Activated T-cell treated with anti-CD3 and anti-CD28 coated beads, Interleukin-2, amount 50 U/mL, for 72 hours (primary cell): ENCODE measurements around the gene SLC40A1. TPM values are rescaled to one million over a fixed set of nuclear protein-coding genes. Genes with fewer than 3 reads are reported as not detected.

Experiments used
- ATAC-seq, 2 donors: fragments of 150-1000 bp; cut with Tn5 transposase; replicated peaks in 1 of 2; 2 replicates each; pipeline ENCODE4 v1.10.0; 2021; ENCODE audit warnings: moderate library complexity in 2 of 2, mild to moderate bottlenecking in 1 of 2
- DNase-seq, 2 donors: peaks; one replicate each; pipeline ENCODE4 v3.0.0; 2021 to 2022; ENCODE audit warnings: mixed read lengths in 1 of 2
- H3K27ac Mint-ChIP-seq: one replicate; pipeline ENCODE4 v1.8.0; 2022; ENCODE audit warnings: mild to moderate bottlenecking, moderate library complexity, mixed read lengths
- H3K27me3 Mint-ChIP-seq: one replicate; pipeline ENCODE4 v1.8.0; 2022; ENCODE audit warnings: low read depth, mixed read lengths
- H3K36me3 Mint-ChIP-seq, 2 donors: one replicate each; pipeline ENCODE4 v1.8.0; 2022; ENCODE audit warnings: mixed read lengths in 2 of 2, mild to moderate bottlenecking in 1 of 2; ENCODE audit not compliant: insufficient read depth in 2 of 2
- H3K4me1 Mint-ChIP-seq: one replicate; pipeline ENCODE4 v1.8.0; 2022; ENCODE audit warnings: low read depth, mixed read lengths
- H3K4me3 Mint-ChIP-seq, 2 donors: one replicate each; pipeline ENCODE4 v1.8.0; 2022; ENCODE audit warnings: mild to moderate bottlenecking in 2 of 2, mixed read lengths in 2 of 2, moderate library complexity in 2 of 2
- H3K9me3 Mint-ChIP-seq, 2 donors: one replicate each; pipeline ENCODE4 v1.8.0; 2022; ENCODE audit warnings: mixed read lengths in 2 of 2
- total RNA-seq, 2 donors: library from RNA; stranded (reverse); gene quantifications; one replicate each; pipeline ENCODE4 v1.2.3, GENCODE V29; 2022

The SLC40A1 gene
- total RNA-seq, 2 donors from 2014 or later, result 4.5 to 5.0 TPM

DNA sequence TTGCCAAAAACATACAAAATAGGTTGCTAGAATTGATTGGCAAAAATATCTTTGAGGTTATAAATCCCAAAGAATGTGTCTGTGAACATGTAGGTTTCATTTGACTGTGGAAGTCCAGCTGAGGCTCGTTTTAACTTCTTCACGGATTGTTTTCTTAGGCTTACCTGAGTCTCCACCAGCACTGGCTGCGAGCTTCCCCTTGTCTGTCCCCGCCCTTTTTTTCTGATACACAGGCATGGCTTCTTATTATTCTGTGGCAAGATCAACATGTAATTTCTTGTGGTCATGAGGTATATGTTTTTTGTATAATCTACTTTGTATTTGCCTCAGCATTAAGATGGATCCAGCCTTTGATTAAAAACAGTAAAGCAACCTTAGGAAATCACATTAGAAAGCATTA lies 7.2 kb upstream of the SLC40A1 start:
- Mint-ChIP-seq H3K9me3 (no peaks in the 10 kb centered on the region), H3K36me3 (no peaks in the 10 kb centered on the region), H3K4me3 (no peak overlapping the region), H3K4me1 (peaks cover 10% of the 10 kb centered on the region), H3K27me3 (peaks cover 9% of the 10 kb centered on the region), H3K27ac (no peak overlapping the region)
- DNase-seq (no peak), ATAC-seq (no peak)

DNA sequence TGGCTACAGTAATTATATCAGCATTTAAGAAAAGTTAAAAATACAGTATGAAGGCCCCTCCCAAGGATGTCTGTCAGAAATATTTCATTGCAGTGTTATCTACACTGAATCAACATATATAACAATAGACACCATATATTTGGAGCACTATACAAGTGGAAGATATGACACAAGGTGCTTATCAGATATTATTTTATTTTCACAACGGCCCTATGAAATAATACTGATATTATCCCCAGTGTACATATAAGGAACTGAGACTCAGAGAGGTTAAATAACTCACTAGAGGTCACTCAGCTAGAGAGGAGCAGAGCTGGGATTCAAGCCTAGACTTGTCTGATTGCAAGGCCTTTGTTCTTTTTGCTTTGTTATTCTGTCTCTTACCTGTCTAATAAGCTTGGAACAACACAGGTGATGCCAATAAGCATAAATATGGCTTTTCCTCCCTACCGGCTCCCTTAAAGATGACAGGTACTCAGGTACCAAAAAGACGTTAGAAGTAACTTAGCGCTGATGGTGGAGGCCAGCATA lies 4.7 kb upstream of the SLC40A1 start:
- Mint-ChIP-seq H3K4me3 (no peak overlapping the region), H3K9me3 (no peaks in the 10 kb centered on the region), H3K36me3 (peaks cover 0 to 1% of the 10 kb centered on the region in 2 donors), H3K27me3 (peaks cover 23% of the 10 kb centered on the region), H3K4me1 (peaks cover 14% of the 10 kb centered on the region), H3K27ac (no peak overlapping the region)
- no peak for DNase-seq
- ATAC-seq, result no peak

GRCh38 chr2:189584686-189585085 lies 4.1 kb upstream of the SLC40A1 start:
- peaks cover 3% of the 10 kb centered on the region in 2 donors for H3K36me3 Mint-ChIP-seq
- no peak overlapping the region for H3K27ac Mint-ChIP-seq
- H3K4me1 Mint-ChIP-seq, result peaks cover 20% of the 10 kb centered on the region
- H3K27me3 Mint-ChIP-seq, result peaks cover 23% of the 10 kb centered on the region
- H3K9me3 Mint-ChIP-seq, result peaks cover 0 to 2% of the 10 kb centered on the region in 2 donors
- DNase-seq (no peak), ATAC-seq (no peak)
- no peak overlapping the region for H3K4me3 Mint-ChIP-seq

DNA sequence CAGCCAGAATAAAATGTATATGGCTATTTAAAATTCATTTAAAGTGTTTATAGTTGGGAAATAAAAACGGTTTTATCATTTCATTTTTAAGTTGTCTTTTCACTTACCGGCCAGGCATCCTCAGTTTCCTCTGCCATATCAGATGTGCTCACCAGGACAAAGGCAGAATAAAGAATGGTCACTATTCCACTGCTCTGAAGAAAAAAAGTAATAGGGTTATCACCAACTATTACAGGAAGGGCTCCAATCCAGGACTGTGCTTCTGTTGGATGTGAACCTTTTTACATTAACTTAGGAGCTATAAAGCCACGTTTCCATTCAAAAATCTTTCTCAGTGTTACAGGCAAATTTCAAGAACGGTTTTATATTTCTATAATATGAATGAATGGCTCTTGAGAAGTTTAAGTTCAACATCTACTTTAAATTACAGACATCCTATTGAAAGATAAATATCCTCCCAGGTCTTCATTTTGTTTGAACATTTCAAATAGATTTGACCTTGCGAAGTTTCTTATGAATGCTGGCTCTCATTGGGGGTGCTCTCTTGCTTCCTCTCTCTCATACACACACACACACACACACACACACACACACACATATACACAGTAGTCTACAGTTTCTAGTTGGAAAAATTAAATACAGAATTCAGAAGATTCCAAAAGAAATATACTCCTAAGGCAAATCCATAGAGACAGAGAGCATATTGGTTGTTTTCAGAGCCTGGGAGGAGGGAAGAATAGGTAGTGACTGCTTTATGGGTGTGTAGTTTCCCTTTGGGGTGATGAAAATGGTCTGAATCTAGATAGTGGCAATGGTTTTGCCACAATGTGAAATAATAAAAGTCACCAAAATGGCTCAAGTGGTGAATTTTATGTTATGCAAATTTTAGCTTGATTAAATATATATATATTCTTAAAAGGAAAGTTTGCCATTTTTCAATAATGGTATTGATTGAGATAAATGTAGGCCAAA lies 2.9 kb upstream of the SLC40A1 start:
- H3K36me3 Mint-ChIP-seq, result peaks cover 3% of the 10 kb centered on the region in 2 donors
- no peak overlapping the region for H3K4me3 Mint-ChIP-seq
- no peak overlapping the region for H3K27ac Mint-ChIP-seq
- H3K4me1 Mint-ChIP-seq, result peaks cover 31% of the 10 kb centered on the region
- no peak for ATAC-seq
- peaks cover 23% of the 10 kb centered on the region for H3K27me3 Mint-ChIP-seq
- DNase-seq, result no peak
- peaks cover 0 to 2% of the 10 kb centered on the region in 2 donors for H3K9me3 Mint-ChIP-seq

- H3K36me3 Mint-ChIP-seq, result peaks cover 3% of the 10 kb centered on the region in 2 donors
- H3K27ac Mint-ChIP-seq, result no peak overlapping the region
- H3K27me3 Mint-ChIP-seq, result peaks cover 23% of the 10 kb centered on the region
- peaks cover 35% of the 10 kb centered on the region for H3K4me1 Mint-ChIP-seq
- no peak for DNase-seq
- peaks cover 0 to 2% of the 10 kb centered on the region in 2 donors for H3K9me3 Mint-ChIP-seq
- H3K4me3 Mint-ChIP-seq, result no peak overlapping the region
- ATAC-seq, result no peak
These were observed 2.2 kb upstream of the SLC40A1 start for GRCh38 chr2:189582809-189583192.

GRCh38 chr2:189582140-189582808 lies 1.7 kb upstream of the SLC40A1 start:
- Mint-ChIP-seq H3K4me3 (peak overlapping the region; percentile 78 to 82), H3K4me1 (peaks cover 41% of the 10 kb centered on the region), H3K27ac (no peak overlapping the region), H3K27me3 (peaks cover 23% of the 10 kb centered on the region), H3K9me3 (peaks cover 0 to 2% of the 10 kb centered on the region in 2 donors), H3K36me3 (peaks cover 3% of the 10 kb centered on the region in 2 donors)
- DNase-seq (no peak), ATAC-seq (no peak)

DNA sequence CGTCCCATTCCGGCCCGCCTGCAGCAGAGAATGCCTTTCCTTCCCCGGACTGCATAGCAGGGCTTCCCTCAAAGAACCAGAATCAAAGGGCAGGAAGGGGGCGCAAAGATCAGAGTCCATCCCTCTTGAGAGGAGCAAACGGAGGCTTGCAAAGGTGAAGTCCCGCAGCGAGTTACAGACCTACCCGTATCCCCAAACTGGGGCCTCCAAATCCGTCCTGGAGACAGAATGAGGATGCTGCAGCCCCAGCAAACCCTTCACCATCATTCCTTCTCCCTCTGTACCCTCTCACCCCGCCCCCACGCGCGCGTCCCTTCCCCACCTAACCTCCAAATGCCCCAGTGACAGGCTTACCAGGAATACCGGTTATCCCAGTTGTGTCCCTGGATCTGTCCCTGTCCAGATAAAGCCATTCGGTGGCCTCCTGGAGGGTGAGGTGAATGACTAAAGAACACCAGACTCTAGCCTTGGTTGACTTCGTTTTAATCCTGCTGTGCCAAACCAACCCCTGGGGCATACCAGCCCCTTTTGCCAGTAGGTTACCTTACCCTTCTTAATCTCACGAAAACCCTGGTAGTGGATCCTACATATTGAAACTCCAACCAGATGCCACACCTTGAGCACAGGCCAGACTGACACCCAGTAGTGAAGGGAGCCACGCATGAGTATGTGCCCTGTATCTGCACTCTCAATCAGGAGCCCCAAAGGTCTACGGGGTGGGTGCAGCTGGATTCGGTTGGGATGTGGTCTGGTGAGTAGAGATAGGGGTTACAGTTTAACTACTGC lies 961 bp upstream of the SLC40A1 start:
- DNase-seq (peak; percentile 18 to 26), ATAC-seq (peak; percentile 17 to 18)
- Mint-ChIP-seq H3K27ac (no peak overlapping the region), H3K27me3 (peaks cover 23% of the 10 kb centered on the region), H3K9me3 (peaks cover 0 to 2% of the 10 kb centered on the region in 2 donors), H3K36me3 (peaks cover 3% of the 10 kb centered on the region in 2 donors), H3K4me1 (peaks cover 48% of the 10 kb centered on the region), H3K4me3 (peak overlapping the region; percentile 78 to 82)

DNA sequence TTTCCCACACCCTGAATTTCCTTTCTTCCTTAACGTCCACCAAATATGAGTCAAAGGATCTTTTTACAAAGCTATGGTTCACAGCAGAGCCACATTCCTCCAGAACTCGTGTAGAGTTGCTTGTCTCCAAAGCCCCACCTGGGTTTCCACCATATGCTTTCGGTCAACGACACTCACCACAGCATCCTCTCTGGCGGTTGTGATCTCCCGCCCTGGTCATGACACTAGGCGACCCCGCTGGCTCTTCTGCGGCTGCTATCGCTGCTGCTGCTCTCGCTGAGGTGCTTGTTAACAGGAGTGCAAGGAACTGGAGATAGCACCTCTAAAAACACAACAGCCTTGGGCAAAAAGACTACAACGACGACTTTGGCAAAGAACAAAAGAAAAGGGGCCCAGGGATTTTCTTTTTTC lies 340 bp downstream of the SLC40A1 start:
- H3K4me1 Mint-ChIP-seq, result peaks cover 55% of the 10 kb centered on the region
- DNase-seq (peak; percentile 36 to 40), ATAC-seq (peak; percentile 51 to 63)
- peaks cover 23% of the 10 kb centered on the region for H3K27me3 Mint-ChIP-seq
- H3K27ac Mint-ChIP-seq, result peak overlapping the region; percentile 8
- peaks cover 3% of the 10 kb centered on the region in 2 donors for H3K36me3 Mint-ChIP-seq
- H3K9me3 Mint-ChIP-seq, result peaks cover 0 to 2% of the 10 kb centered on the region in 2 donors
- peak overlapping the region; percentile 78 to 82 for H3K4me3 Mint-ChIP-seq

DNA sequence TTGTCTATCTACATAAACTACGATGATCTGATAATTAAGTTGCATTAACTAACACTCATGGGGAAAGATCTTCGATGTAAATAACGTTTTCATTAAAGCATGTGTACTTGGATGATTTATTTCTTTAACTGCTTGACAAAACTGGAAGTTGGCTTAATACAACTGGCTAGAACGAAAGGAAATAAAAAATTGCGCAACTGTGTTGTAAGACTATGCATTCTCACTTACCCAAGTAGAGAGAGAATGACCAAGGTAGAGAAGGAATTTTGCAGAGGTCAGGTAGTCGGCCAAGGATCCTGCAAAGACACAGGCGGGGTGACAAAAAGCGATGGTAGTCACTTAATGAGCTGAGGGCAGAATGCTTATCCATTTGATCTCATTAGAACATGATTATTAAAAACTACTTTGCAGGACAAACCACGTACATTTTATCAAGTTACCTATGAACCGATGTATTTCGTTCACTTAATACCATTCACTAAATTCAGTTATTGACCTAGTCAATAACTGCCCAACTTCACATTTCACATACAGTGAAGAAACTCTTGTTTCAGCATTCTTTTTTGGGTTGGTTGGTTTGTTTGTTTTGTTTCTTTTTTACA lies 900 bp downstream of the SLC40A1 start:
- Mint-ChIP-seq H3K4me1 (peaks cover 58% of the 10 kb centered on the region), H3K9me3 (peaks cover 0 to 2% of the 10 kb centered on the region in 2 donors), H3K4me3 (peak overlapping the region; percentile 78 to 82), H3K27ac (no peak overlapping the region), H3K36me3 (peaks cover 3% of the 10 kb centered on the region in 2 donors), H3K27me3 (peaks cover 23% of the 10 kb centered on the region)
- ATAC-seq (no peak), DNase-seq (no peak)

DNA sequence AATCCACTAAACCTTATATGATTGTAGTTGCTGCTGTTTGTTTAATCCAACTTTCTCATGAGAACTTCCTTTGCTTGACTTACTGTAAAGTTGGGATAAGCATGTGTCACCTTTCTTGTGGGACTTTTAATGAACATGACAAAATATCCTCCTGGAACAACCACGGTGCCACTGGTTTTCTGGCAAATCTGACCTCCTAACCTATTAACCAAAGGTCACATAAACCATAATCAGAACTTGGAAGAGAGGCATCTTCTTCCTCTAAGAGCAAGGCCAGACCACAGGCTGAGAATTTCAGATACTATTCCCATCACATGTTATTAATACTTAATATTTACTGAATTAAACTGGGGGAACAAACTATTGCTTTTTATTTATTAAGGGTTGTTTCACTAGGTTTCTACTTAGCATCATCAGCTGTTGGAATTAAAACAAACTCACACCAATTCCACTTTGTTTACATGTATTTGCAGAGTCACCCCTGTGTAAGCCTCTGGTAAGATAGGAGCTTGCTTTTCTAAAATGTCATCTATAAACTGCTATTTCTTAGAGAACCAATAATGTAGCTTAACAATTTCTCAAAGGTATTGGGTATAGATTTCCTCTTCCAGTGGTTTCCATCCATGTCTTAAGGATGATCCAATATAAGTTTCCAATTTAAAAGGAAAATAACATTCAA lies 2.2 kb downstream of the SLC40A1 start:
- DNase-seq (no peak), ATAC-seq (no peak)
- H3K9me3 Mint-ChIP-seq, result peaks cover 0 to 2% of the 10 kb centered on the region in 2 donors
- H3K27ac Mint-ChIP-seq, result no peak overlapping the region
- H3K36me3 Mint-ChIP-seq, result peaks cover 3% of the 10 kb centered on the region in 2 donors
- peaks cover 58% of the 10 kb centered on the region for H3K4me1 Mint-ChIP-seq
- peaks cover 18% of the 10 kb centered on the region for H3K27me3 Mint-ChIP-seq
- no peak overlapping the region for H3K4me3 Mint-ChIP-seq

DNA sequence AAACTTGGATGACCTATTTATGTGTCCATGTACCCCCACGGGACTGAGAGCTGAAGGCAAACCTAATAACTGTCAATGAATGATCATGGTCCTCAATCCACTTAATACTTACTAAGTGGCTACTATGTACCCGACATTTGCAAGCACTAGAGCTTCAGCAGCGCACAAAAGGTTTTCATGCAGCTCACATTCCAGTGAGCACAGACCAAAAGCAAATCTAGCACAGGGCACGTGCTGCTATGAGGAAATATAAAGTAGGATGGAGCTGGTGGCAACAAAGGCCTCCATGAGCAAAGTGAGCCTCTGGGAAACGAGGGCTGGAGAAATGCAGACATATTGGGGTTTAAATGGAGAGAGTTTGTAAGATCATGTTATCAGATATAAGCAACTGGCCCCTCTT lies 3.5 kb downstream of the SLC40A1 start:
- Mint-ChIP-seq H3K27me3 (peaks cover 7% of the 10 kb centered on the region), H3K27ac (no peak overlapping the region), H3K9me3 (peaks cover 0 to 2% of the 10 kb centered on the region in 2 donors), H3K4me1 (peaks cover 54% of the 10 kb centered on the region), H3K4me3 (no peak overlapping the region), H3K36me3 (peaks cover 3% of the 10 kb centered on the region in 2 donors)
- ATAC-seq (no peak), DNase-seq (no peak)

DNA sequence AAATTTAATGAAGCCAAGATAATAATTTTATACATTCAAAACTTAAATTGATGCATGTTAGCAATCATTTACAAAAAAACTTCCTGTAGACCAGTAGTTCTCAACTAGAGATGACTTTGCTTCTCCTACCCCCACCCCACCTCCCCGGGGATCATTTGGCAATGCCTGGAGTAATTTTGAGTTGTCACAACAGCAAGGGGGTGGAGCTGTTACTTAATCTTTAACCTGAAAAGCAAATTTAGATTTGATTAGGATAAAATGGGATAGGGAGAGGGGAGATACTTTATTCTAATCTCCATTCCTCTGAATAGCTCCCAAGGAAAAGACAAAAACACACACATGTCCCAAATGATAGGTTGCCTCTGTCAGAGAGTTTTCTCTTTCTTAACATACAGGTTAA lies 4.2 kb downstream of the SLC40A1 start:
- Mint-ChIP-seq H3K27ac (no peak overlapping the region), H3K27me3 (peaks cover under 1% of the 10 kb centered on the region), H3K9me3 (peaks cover 0 to 2% of the 10 kb centered on the region in 2 donors), H3K36me3 (peaks cover 3% of the 10 kb centered on the region in 2 donors), H3K4me1 (peaks cover 47% of the 10 kb centered on the region), H3K4me3 (no peak overlapping the region)
- ATAC-seq (no peak), DNase-seq (no peak)
